Measurements from ENCODE around the gene PGM5. TPM values are rescaled to one million over a fixed set of nuclear protein-coding genes. Genes with fewer than 3 reads are reported as not detected.

PGM5 gene
- polyA plus RNA-seq, 1 donor (not counting 4 experiments of a cell fraction or from before 2014, with no cell fraction given): 0.18 TPM

DNA sequence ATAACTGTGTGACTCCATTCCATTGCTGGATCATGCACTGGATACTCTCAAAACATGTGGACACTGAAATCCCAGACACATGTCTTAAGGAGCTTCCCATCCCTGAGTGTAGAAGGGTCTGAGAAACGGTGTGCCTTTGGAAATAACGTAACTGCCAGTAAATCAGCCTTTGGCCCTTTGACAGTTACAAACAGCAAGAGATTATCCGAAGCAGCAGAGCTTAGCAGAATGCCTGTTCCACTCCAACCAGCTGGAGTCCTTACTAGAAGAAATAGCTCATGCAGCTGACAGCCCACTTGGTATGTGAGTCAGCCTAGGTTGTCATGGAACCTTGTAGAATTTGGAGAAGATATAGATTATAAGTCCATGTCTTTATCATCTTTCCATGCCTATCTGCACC lies 177.3 kb downstream of the PGM5 start:
- Histone ChIP-seq H3K9ac (ENCODE audit: control insufficient read depth, extremely low read depth, insufficient read depth, low read length) (no peak overlapping the region), H3K4me2 (ENCODE audit: control insufficient read depth, extremely low read depth, insufficient read depth, low read depth, low read length) (no peak overlapping the region), H3K79me2 (ENCODE audit: control insufficient read depth, insufficient read depth, low read length) (no peaks in the 10 kb centered on the region), H3K27me3 (ENCODE audit: control insufficient read depth, extremely low read depth, insufficient read depth, low read length) (no peaks in the 10 kb centered on the region), H3K4me1 (ENCODE audit: control insufficient read depth, extremely low read depth, insufficient read depth, low read length) (no peaks in the 10 kb centered on the region), H3K27ac (ENCODE audit: control insufficient read depth, insufficient read depth, low read length) (no peak overlapping the region), H2AFZ (ENCODE audit: control insufficient read depth, low read length) (no peak overlapping the region), H3K9me3 (ENCODE audit: control insufficient read depth, low read depth, low read length) (no peaks in the 10 kb centered on the region), H4K20me1 (ENCODE audit: control insufficient read depth, extremely low read depth, insufficient read depth, low read length) (no peaks in the 10 kb centered on the region), H3K9me1 (ENCODE audit: control insufficient read depth, extremely low read depth, insufficient read depth, low read length) (no peaks in the 10 kb centered on the region), H3K36me3 (ENCODE audit: control insufficient read depth in 2 of 2, extremely low read depth in 1 of 2, insufficient read depth in 2 of 2, low read length in 2 of 2) (no peaks in the 10 kb centered on the region), H3K4me3 (ENCODE audit: control insufficient read depth in 2 of 3, extremely low read depth in 1 of 3, insufficient read depth in 2 of 3, low read depth in 1 of 3, low read length in 3 of 3) (no peak overlapping the region)
- FAIRE-seq (no peak), DNase-seq (ENCODE audit: low read depth, low spot score) (no peak)
- dilution Hi-C loops (cut with MboI; ENCODE audit: extremely low pct_ligation_motif_present, low sequenced_read_pairs): no loop called here
- TF ChIP-seq, protein P1, sequence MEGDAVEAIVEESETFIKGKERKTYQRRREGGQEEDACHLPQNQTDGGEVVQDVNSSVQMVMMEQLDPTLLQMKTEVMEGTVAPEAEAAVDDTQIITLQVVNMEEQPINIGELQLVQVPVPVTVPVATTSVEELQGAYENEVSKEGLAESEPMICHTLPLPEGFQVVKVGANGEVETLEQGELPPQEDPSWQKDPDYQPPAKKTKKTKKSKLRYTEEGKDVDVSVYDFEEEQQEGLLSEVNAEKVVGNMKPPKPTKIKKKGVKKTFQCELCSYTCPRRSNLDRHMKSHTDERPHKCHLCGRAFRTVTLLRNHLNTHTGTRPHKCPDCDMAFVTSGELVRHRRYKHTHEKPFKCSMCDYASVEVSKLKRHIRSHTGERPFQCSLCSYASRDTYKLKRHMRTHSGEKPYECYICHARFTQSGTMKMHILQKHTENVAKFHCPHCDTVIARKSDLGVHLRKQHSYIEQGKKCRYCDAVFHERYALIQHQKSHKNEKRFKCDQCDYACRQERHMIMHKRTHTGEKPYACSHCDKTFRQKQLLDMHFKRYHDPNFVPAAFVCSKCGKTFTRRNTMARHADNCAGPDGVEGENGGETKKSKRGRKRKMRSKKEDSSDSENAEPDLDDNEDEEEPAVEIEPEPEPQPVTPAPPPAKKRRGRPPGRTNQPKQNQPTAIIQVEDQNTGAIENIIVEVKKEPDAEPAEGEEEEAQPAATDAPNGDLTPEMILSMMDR (optimal IDR thresholded peaks at IDR 0.05 in 1 of 3, IDR thresholded peaks at IDR 0.05 in 1 of 3, conservative IDR thresholded peaks at IDR 0.05 in 1 of 3; ENCODE audit: extremely low read depth in 1 of 3, insufficient read depth in 2 of 3, low read length in 3 of 3): no peak
- TF ChIP-seq EZH2 (IDR thresholded peaks at IDR 0.05; ENCODE audit: low read length): no peak

DNA sequence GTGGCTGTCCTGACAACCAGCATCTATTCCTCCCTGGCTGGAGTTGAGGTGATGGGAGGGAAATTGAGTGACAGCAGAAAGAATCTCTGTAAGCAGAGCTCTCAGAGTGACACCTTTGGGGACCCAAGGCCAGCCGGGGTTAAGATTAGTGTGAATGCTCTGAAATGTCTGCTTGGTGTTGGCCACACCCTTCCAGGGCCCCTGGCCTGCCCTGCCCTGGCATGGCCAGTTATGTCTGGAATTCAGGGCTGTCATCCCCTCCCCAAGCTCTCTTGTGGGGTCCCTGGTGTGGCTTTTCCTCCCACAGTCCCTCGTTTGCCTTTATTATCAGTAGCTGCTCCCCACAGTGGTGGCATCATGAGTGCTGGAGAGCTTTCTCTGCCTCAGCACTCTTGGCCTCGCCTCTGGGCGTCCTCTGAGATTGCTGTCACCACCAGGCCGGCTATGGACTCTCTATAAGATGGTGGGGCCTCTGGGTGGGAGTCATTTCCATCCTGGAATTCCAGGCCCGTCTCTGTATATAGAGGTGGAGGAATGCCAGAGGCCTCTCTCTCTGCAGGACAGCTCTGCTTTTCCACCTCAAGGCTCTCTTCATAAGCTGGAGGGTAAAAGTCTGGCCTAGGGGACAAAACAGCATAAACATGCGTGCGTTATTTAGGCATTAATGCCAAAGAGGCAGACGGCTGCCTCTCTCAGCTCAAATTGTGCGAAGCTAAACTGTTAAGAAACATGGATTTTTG lies 180.6 kb downstream of the PGM5 start:
- Histone ChIP-seq H3K9ac (ENCODE audit: control insufficient read depth, extremely low read depth, insufficient read depth, low read length) (no peak overlapping the region), H3K4me2 (ENCODE audit: control insufficient read depth, extremely low read depth, insufficient read depth, low read depth, low read length) (no peak overlapping the region), H3K4me3 (ENCODE audit: control insufficient read depth in 2 of 3, extremely low read depth in 1 of 3, insufficient read depth in 2 of 3, low read depth in 1 of 3, low read length in 3 of 3) (no peak overlapping the region), H4K20me1 (ENCODE audit: control insufficient read depth, extremely low read depth, insufficient read depth, low read length) (no peaks in the 10 kb centered on the region), H3K27me3 (ENCODE audit: control insufficient read depth, extremely low read depth, insufficient read depth, low read length) (no peaks in the 10 kb centered on the region), H3K27ac (ENCODE audit: control insufficient read depth, insufficient read depth, low read length) (no peak overlapping the region), H3K79me2 (ENCODE audit: control insufficient read depth, insufficient read depth, low read length) (no peaks in the 10 kb centered on the region), H2AFZ (ENCODE audit: control insufficient read depth, low read length) (no peak overlapping the region), H3K36me3 (ENCODE audit: control insufficient read depth in 2 of 2, extremely low read depth in 1 of 2, insufficient read depth in 2 of 2, low read length in 2 of 2) (no peaks in the 10 kb centered on the region), H3K9me3 (ENCODE audit: control insufficient read depth, low read depth, low read length) (no peaks in the 10 kb centered on the region), H3K4me1 (ENCODE audit: control insufficient read depth, extremely low read depth, insufficient read depth, low read length) (no peaks in the 10 kb centered on the region), H3K9me1 (ENCODE audit: control insufficient read depth, extremely low read depth, insufficient read depth, low read length) (no peaks in the 10 kb centered on the region)
- FAIRE-seq (no peak), DNase-seq (ENCODE audit: low read depth, low spot score) (no peak)
- dilution Hi-C loops (cut with MboI; ENCODE audit: extremely low pct_ligation_motif_present, low sequenced_read_pairs): no loop called here
- TF ChIP-seq EZH2 (IDR thresholded peaks at IDR 0.05; ENCODE audit: low read length): no peak
- TF ChIP-seq, protein P1 (optimal IDR thresholded peaks at IDR 0.05 in 1 of 3, IDR thresholded peaks at IDR 0.05 in 1 of 3, conservative IDR thresholded peaks at IDR 0.05 in 1 of 3; ENCODE audit: extremely low read depth in 1 of 3, insufficient read depth in 2 of 3, low read length in 3 of 3): no peak

All from keratinocyte (primary cell).